ENCODE data around the gene TMCO2.

Gene TMCO2

DNA sequence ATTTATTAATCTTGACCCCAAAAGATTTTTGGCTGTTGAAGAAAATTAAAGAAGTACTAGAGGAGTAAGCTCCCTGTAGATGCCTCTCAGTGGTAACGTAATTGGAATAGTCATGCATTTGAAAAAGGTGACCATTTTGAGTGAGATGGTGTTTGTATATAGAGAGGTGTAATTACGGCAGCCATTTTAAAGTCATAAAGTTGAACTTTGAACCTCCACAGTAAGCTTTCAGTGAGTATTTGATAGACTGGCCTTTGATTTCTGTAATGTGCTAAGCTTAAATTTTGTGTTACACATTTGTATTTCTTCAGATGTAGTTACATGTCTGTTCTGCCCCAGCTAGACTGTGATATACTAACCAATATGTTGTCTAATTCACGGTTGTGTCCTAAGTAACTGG lies 21.5 kb upstream of the TMCO2 start:
- TF ChIP-seq CTCF (IDR thresholded peaks at IDR 0.05): no peak

GRCh38 chr1:40232444-40232843 lies 15.3 kb upstream of the TMCO2 start:
- no peak for TF ChIP-seq CTCF (IDR thresholded peaks at IDR 0.05)

DNA sequence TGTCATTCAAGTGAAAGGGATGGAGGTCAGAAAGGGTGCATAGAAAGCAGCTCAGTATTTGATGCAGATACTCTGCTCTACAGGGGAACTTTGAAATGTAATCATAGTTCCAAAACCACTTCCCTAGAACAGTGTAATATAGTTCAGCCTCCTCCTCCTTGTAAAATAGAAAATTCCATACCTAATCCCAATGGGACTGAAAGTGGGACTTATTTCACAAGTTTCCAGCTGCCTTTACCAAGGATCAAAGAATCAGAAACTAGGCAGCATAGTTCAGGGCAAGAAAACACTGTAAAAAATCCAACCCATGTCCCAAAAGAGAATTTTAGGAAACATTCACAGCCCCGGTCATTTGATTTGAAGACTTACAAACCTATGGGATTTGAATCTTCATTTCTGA lies 8.1 kb upstream of the TMCO2 start:
- no peak for TF ChIP-seq CTCF (IDR thresholded peaks at IDR 0.05)

DNA sequence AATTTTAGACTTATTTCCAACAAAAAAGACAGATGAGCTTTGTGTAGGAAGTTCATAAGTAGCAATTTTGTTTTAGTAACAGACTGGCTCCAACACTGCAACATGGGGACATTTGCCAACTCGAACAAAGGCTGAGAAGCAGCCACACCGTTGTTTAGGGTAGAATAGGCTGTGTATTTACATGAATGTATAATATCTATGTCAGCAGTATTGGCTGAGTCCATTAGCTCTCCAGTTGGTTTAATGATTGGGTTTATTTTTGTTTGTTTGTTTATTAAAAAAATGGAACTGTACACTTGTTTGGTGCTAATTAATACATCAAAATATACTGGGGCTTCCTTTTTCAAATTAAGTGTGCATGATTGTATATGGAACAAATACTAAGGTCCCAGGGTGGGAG lies 7.3 kb upstream of the TMCO2 start:
- TF ChIP-seq CTCF (IDR thresholded peaks at IDR 0.05): no peak

DNA sequence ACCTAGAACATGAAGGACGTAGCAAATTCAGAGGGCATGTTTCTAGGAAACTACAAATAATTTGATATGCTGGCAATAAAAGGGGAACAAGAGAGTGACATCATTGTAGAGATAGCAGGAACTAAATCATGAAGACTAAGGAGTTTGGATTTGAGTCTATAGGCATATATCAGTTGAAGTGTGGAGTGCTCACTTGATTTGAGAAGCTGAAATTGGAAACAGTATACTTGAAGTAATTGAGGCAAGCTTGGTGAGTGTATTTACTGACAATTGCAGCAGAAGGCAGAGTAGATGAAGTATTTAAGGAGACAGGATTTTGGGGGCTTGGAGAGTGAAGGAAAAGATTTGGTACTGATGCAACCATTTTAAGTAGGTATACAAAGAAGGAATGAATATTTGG lies 6.4 kb upstream of the TMCO2 start:
- no peak for TF ChIP-seq CTCF (IDR thresholded peaks at IDR 0.05)

- no peak for TF ChIP-seq CTCF (IDR thresholded peaks at IDR 0.05)
These were observed 4.4 kb upstream of the TMCO2 start for GRCh38 chr1:40243351-40243750.

- TF ChIP-seq CTCF (IDR thresholded peaks at IDR 0.05): no peak
These were observed 3.5 kb upstream of the TMCO2 start for GRCh38 chr1:40244138-40244744.

- no peak for TF ChIP-seq CTCF (IDR thresholded peaks at IDR 0.05)
These were observed 2.1 kb upstream of the TMCO2 start for GRCh38 chr1:40245686-40246085.

All from LNCAP (cell line).